Stimulated activated CD8-positive, alpha-beta memory T cell treated with anti-CD3 and anti-CD28 coated beads, Interleukin-15, amount 100 ng/mL, for 1 hour (primary cell): ENCODE results near the gene ELFN2.
"Not testable (repeated sequence)": the region's sequence is repeated elsewhere in the genome, so short reads cannot be mapped to it uniquely, and the experiment has no call there.

Source experiments
- DNase-seq: peaks from one replicate; pipeline ENCODE4 v3.0.0-alpha.2; 2020; ENCODE audit warnings: low read depth

The ELFN2 gene

DNA sequence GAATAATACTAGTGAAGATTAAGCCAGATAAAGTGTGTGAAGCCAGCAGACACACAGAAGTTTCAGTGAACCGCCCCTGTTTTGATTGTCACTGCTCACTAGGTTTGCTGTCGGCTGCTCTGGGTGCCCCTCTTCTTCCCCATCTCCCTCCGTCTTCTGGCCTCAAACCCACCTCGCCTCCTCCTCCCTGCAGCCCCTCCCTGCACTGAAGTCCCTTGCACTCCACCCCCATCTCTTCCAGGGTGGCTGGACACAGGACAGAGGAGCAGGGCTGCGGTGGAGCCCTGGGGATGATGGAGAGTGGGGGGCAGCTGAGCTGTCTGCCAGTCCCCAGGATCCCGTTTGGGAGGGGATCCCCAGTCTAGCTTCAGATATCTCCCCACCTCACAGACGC lies 91.5 kb downstream of the ELFN2 start:
- no peak for DNase-seq

DNA sequence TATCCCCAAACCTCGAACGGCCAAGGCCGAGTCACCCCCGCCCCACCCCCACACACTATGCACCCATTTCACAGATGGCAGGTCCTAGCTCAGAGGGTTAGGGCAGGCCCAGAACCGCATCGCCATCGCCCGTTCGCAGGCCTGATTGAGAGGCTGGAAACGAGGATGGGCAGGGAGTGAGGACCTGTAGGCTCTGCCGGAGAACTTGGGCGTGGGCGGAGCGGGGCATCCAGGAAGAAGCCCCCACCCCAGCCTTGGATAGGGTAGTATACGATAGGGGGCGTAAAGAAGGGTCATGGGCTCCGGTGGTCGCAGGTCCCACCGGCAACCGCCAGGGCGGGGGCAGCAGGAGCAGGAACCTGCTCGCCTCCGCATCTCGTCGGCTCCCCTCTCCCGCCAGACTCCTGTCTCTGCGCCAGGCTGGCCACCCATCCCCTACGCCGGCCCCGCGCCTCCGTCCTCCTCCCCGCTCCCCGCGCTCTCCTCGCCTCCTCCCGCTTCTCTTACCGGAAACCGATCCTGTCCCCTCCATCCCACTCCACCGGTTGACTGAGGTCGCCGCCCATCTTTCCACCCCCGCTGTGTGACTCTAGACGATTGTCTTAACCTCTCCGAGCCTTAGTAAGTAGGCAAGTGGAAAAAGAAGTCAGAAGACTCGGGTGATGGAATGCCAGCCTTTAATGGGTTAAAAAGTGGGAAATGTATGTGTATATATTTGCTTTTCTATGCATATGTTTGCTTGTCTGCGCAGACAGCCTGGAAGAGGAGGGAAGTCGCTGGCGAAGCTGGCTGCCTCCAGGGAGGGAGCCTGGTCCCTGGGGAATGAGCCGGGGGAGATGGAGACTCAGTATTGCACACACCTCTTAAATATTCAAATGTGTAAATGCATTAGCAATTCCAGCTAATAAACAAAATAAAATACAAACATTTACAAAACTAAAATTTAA lies 92.1 kb downstream of the ELFN2 start:
- DNase-seq: no peak

DNA sequence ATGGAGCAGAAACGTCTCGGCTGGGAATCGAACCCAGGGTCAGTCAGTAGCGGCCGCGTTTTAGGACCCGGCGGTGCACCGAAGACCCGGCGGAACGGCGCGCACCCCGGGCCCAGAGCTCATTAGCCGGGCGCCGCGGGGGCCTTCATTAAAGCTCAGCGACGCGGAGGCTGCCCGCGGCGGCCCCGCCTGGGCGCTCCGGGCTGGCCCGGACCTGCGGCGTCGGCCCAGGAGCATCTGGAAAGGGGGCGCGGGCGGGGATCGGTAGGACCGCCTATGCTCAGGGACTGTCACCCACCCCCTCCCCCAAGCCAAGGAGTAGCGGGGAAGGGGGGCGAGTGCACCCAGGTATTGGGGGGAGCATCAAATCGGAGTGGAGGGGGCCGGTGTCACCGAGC lies 92.8 kb downstream of the ELFN2 start:
- DNase-seq: no peak

DNA sequence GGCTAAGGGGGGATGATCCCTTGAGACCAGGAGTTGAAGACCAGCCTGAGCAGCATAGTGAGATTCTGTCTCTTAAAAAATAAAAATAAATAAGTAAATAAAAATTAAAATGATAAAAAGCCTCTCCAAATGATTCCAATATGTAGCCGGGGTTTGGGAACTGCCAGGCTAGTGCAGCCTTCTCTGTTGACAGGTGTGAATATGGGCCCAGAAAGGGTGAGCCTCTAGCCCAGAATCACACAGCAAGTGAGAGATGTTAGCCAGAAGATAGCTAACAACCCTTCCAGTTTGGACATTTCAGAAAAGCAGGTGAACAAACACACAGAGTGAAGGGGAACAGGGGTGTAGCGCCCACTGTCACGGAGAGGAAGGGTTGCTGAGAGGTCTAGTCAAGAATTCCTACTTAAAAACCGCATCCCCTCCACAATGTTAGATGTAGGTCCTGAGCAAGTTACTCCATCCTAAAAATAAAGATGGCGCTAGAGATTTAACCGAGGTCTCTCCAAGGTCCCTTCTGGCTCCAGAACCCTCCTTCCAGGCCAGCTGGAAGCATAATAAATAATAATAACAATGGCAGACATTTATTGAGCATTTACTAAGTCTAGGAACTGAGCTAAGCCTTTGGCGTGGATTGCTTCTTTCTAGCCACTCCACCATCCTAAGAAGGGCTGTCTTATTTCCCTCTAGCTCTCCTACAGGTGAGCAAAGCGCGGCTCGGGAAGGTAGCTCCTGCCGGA lies 93.4 kb downstream of the ELFN2 start:
- DNase-seq: no peak

DNA sequence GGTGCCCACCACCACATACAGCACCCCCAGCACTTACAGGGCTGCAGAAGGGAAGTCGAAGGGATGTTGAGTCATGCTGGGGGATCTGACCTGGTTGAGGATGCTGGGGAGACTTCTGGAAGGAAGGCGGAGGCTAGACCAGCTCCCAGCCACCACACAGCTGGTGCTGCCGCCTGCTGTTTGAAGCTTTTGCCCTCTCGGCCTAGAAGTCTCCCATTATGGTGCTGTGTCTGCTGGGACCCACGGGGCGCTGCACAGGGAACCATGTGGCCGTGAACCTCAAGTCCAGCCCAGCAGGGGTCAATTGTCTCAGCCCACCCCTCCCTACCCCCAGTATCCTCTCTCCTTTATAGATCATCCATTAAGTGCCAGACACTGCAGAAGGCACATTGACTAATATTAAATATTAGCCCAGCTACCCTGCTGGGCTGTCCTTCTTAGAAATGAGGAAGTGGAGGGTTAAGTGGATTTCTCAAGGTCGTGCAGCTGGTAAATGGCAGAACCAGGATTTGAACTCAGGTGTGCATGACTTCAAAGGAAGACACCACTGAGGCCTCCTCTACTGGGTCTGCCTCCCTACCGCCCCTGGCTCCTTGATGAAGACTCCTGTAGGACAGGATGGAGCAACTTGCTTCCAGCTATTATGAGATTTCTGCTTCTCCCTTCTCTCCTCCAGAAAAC lies 95.3 kb downstream of the ELFN2 start:
- no peak for DNase-seq

DNA sequence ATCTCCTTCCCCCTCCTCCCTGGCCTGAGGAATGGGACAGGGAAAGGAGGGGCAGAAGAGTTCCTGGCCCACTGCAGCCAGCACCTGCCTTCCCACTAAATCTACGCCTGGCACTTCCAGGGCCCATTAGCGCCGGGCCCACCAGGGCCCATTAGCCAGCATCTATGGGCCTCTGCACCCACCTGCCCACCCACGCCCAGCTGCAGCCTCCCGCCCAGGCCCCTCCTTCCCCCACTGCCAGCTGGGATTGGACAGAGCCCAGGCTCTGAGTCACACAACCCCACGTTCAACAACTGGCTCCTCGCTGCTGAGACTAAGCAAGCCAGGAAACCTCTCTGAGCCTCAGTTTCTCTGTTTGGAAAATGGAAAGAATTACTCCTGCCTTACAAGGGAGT lies 96.2 kb downstream of the ELFN2 start:
- DNase-seq: no peak

DNA sequence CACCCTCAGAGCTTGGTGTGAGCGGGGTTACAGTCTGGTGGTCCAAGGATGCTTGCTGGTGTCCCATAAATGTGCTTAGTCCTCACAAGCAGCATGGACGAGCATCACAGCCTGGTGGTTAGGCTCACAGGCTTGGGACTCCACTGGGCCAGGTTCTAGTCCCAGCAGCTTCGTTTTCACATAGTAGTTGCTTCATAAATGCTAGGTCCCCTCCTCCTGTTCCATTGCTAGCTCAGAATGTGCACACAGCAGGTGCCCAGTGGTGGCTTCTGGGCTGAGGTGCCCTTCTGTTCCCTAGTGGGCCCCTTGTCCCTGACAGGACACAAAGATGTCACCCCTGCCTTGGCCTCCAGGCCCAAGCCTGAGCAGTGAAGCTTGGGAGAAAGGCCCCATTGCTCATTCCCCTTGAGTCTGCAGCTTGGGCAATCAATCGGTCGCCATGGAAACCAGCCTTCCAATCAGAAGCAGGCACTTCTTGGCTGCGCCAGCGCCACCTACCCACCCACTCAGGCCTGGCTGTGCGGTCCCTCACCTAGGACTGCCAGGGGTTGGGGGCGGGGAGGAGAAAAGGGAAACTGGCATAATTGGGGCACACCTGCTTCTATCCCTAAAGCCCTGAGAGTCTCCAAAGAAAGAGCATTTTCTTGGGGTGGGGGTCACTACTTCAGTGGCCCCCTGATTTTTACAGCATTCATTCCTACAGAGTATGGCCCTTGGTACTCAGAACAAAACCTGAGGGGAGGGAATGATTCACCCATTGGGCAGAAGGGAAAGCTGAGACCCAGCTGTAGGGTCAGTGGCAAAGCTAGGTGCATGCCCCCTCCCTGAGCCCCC lies 96.9 kb downstream of the ELFN2 start:
- DNase-seq: no peak

DNA sequence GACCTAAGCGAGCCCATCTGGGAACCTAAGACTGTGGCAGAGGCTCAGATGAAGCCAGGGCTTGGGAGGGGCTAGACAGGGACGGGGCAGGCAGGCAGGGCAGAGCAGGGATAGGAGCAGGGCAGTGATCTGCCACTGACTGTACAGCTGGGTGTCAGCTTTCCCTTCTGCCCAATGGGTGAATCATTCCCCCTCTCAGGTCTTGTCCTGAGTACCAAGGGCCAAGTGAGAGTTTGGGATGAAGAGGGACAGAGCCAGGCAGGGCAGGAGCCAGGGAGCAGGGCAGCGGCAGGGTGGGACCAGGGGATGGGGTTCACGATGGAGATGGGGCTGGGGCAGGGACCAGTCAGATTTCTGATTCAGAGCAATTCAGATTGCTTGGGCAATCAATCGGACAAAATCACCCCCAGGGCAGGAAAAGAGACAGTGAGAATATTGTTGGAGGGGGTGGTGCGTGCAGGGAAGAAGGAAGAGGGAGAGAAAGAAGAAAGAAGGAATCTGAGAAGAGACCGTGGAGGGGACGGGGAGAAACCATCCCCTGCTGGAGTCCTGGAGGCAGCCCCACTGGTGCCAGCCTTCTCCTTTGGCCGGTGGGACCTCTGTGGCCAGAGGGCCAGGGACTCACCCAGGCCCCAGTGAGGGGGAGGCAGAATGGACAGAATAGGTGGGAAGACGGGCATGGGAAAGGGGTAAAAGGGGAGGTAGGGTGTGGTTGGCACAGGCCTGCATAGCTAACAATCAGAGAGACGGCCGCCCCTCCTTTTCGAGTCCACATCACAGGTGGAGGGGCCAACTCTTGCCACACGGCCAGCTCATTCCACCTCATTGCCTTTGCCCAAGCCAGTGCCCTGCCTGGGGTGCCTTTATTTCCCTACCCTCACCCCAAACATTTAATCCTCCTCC lies 97.8 kb downstream of the ELFN2 start:
- DNase-seq: no peak

DNA sequence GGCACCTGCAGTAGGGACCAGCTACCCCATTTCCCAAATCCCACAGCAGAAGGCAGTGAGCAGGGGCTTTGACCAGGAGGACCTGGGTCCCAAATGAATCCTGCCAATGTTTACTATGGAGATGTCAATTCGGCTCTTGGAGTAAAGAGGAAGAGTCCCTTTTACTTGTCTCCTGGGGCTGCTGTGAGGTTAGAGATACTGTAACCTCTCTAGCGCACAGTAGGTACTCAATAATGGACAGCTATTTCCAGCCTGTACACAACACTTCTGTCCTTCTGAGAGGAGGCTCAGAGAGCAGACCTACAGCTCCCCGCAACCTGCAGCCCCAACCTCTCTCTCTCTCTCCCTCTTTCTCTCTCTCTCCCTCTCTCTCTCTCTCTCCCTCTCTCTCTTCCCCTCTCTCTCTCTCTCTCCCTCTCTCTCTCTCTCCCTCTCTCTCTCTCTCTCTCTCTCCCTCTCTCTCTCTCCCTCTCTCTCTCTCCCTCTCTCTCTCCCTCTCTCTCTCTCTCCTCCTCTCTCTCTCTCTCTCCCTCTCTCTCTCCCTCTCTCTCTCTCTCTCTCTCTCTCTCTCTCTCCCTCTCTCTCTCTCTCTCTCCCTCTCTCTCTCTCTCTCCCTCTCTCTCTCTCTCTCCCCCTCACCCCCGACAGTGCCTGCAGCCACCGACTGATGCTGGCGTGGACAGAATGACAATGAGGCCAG lies 98.6 kb downstream of the ELFN2 start:
- DNase-seq: not testable (repeated sequence)

DNA sequence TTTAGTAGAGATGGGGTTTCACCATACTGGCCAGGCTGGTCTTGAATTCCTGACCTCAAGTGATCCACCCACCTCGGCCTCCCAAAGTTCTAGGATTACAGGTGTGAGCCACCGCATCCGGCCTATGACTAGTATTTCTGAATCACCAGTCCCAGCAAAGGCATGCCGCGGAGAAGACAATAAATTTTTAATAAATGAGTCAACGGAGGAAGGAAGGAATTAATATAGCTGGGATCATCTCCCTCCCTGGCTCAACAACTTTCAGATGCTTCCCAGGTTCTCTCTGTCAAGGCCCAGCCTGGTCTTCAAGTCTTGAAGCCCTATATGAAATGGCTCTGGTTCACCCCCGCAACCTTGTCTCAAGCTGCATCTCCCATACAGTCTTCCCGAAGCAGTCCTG lies 99.3 kb downstream of the ELFN2 start:
- no peak for DNase-seq

DNA sequence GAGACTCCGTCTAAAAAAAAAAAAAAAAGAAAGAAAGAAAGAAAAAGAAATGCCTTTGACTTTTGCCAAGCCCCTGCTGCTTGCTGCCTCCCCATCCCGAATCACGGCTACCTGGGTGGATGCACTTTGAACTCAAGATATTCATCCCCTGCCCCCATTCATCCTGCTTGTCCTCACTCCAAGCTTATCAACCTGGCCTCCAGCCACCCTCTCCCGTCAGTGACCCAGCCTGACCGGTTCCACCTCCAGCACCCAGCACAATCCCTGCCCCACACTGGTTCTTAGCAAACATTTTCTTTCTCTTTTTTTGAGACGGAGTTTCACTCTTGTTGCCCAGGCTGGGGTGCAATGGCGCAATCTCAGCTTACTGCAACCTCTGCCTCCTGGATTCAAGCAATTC lies 100.6 kb downstream of the ELFN2 start:
- no peak for DNase-seq

DNA sequence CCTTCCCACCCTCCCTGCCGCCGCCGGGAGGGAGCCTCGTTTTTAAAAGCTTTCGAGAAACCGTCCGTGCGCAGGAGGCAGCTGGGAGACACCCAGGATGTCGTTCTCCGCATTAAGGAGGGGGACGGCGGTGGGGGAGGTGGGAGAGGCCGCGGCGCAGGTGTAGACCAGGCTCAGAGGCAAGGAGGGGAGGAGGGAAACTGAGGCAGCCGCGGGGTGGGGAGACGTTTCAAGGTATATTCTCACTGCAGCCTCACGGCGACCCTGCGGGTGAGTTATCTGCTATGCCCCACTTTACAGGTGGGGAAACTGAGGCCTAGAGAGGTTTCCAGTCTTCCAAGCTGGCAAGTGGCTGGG lies 102.3 kb downstream of the ELFN2 start:
- DNase-seq: no peak

DNA sequence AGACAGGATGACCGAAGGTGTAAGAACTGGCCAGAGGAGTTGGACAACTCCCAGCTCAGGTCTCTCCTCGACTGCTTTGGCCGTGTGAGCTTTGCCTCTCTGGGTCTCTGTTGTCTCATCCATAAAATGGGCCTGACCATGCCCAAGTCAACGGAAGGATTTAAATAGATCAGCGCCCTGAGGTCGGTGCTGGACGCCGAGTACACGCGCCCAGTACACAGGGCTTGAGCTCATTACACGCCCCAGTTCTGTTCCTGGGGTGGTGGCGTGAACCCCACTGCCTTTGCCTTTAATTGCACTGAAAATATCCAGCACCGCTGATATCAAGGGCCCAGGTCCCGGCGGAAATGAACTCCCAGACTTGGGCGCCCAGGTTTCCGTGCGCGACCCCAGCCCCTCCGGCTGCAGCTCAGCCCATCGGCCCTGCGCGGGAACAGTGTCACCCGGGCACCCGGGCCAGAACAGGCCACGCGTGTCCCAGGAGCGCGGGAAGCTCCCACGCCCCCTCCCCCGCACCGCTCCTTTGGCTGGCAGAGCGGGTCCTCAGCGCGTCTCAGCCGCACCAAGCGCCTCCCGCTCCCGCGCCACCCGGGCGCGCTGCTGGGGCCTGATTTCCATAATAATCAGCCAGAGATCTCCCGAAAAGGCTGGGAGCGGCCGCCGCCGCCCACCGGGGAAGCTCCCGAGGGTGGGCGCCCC lies 102.8 kb downstream of the ELFN2 start:
- no peak for DNase-seq

DNA sequence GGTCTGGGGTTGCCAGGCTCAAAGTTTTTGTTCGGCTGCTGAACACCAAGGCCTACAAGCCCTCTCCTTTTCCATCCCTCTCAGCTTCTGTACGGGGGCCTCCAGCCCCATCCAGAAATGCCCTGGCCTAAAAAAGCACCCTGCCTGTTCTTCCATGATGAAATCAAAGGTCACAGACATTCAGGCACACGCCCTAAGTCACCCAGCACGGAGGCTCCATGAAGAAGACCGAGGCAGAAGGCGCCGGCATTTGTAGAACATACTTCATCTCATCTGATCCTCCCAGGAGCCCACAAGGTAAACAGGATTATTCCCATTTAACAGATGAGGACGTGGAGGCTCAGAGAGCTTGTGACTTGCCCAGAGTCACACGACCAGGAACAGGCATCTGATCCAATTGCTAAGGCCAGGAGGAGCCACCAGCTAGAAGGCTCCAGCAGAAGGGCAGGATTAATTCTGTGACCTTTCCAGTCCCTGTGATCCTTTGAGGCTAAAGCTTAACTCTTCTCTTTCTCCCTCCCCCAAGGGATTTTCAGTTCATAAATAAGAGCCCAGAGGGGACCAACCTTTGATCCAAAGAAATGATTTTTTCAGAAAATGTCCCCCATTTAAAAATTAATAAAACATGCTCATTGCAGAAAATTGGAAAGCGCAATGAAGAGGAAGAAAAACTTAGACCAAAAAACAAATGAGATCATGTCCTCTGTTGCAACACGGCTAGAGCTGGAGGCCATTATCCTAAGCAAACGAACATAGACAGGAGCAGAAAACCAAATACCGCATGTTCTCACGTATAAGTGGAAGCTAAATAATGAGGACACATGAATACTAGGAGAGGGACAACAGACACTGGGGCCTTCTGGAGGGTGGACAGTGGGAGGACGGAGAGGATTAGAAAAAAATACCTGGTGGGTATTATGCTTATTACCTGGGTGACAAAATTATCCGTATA lies 106.3 kb downstream of the ELFN2 start:
- DNase-seq: no peak

DNA sequence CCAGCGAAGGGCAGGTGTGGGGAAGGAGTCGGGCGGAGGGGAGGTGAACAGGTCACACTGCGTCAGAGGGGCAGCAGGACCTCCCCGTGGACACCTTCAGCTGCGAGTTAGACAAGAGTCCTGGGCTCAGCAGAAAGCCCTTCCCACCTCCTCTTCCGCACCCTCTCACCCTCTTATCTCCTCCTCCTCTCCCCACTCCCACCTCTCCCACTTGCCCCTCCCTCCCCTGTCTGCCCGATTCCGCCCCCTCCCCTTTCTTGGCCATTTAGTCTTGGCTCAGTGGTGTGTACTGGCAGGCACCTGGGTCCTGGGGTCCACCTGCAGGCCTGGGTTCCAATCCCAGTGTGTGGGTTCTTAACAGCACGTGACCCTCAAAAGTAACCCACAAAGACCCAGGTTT lies 107.8 kb downstream of the ELFN2 start:
- DNase-seq: no peak

DNA sequence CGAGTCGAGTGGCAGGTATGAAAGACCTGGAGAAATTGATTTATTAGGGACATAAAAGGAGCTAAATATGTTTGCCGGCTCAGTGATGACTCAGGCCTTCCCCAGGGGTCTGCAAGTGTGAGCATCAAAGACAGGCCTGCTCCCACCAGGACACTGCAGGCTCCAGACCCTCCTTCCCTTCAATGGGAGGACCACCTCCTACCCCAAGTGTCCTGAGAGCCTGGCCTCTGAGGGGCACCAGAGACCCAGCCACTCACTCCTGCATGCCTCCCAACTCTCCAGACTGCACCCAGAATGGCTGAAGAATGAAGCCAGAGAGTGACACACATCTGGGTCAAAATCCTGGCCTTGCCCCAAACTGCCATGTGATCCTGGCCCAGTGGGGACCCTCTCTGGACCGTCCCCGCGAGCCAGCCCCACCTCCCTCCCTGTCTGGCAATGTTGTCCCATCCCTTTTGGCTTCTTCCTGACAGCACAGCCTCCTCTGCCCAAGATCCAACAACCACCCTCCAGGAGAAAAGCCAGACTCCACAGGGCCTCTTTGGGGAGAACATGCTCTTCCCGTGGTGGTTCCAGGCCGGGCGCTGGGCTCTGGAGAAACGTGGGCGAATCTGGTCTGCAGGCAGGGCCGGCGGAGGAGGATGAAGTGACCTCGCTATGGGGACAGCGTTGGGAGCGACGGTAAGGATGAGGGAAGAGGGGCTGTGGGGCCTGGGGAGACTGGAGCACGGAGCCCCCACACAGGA lies 108.7 kb downstream of the ELFN2 start:
- no peak for DNase-seq
